OCI-LY7 (cell line): ENCODE data around the gene DCHS1. TPM values are rescaled to one million over a fixed set of nuclear protein-coding genes. Genes with fewer than 3 reads are reported as not detected.

Experiments
- BruUV-seq: library from RNA; stranded (reverse); fragments of 400-500 nt; replicated peaks from 2 replicates; lab custom pipeline; 2021; lab: Mats Ljungman, UMichigan
- CTCF ChIA-PET: fragments of 300-600 bp; sonication (Branson Sonifier 250); formaldehyde crosslinking; loops from one replicate; lab custom pipeline; 2022; ENCODE audit warnings: antibody characterized with exemption; ENCODE audit not compliant: unreplicated experiment; lab: Charles Lee
- POLR2A ChIA-PET: fragments of 300-600 bp; sonication (Branson Sonifier 250); formaldehyde crosslinking; loops from one replicate; lab custom pipeline; 2022; ENCODE audit warnings: antibody characterized with exemption; lab: Charles Lee
- DNase-seq: peaks from one replicate; pipeline ENCODE4 v3.0.0-alpha.2; 2015; ENCODE audit warnings: low spot score
- H2AFZ ChIP-seq: fragments of 200-600 bp; sonication (generic), shearing (Covaris generic); 2 replicates; pipeline ENCODE4 v1.6.1; 2014; ENCODE audit warnings: mild to moderate bottlenecking, antibody characterized with exemption, low read length, moderate library complexity
- H3K27ac ChIP-seq: fragments of 200-600 bp; sonication (generic); 2 replicates; pipeline ENCODE4 v1.5.1; 2014; ENCODE audit warnings: mixed run types, low read depth, mild to moderate bottlenecking, moderate library complexity, low read length, inconsistent platforms; ENCODE audit not compliant: poor library complexity, severe bottlenecking
- H3K36me3 ChIP-seq: fragments of 200-600 bp; sonication (generic); 2 replicates; pipeline ENCODE4 v1.6.1; 2014; ENCODE audit warnings: mild to moderate bottlenecking, antibody characterized with exemption, low read length, moderate library complexity, mixed read lengths; ENCODE audit not compliant: insufficient read depth
- H3K4me1 ChIP-seq: fragments of 200-600 bp; sonication (generic); 2 replicates; pipeline ENCODE4 v1.5.1; 2014; ENCODE audit warnings: mild to moderate bottlenecking, low read length; ENCODE audit not compliant: insufficient read depth, poor library complexity, severe bottlenecking
- H3K4me2 ChIP-seq: fragments of 200-600 bp; sonication (generic); 2 replicates; pipeline ENCODE4 v1.6.1; 2014; ENCODE audit warnings: mild to moderate bottlenecking, low read length
- H3K4me3 ChIP-seq: fragments of 200-600 bp; sonication (generic); 2 replicates; pipeline ENCODE4 v1.5.1; 2014; ENCODE audit warnings: mild to moderate bottlenecking, low read depth, low read length; ENCODE audit not compliant: poor library complexity, severe bottlenecking
- H3K79me2 ChIP-seq: fragments of 200-600 bp; sonication (generic); 2 replicates; pipeline ENCODE4 v1.6.1; 2016; ENCODE audit warnings: low read depth, mild to moderate bottlenecking, low read length, moderate library complexity, mixed read lengths; ENCODE audit not compliant: insufficient read depth
- H3K9me2 ChIP-seq: fragments of 200-600 bp; sonication (generic); 2 replicates; pipeline ENCODE4 v1.6.1; 2016; ENCODE audit warnings: mild to moderate bottlenecking, low read length, mixed read lengths; ENCODE audit not compliant: insufficient read depth
- H3K9me3 ChIP-seq: fragments of 200-600 bp; sonication (generic); 2 replicates; pipeline ENCODE4 v1.6.1; 2014; ENCODE audit warnings: mild to moderate bottlenecking, mixed run types, low read length, mixed read lengths
- H4K20me1 ChIP-seq: fragments of 200-600 bp; sonication (generic); 2 replicates; pipeline ENCODE4 v1.6.1; 2014; ENCODE audit warnings: mild to moderate bottlenecking, antibody characterized with exemption, low read length, moderate library complexity, mixed read lengths; ENCODE audit not compliant: insufficient read depth
- EZH2phosphoT487 ChIP-seq: fragments of 200-600 bp; sonication (generic); IDR thresholded peaks from 2 replicates; pipeline ENCODE4 v1.6.1; 2018; ENCODE audit warnings: low read depth, borderline replicate concordance, mild to moderate bottlenecking, mixed run types, antibody characterized with exemption, low read length, moderate library complexity, mixed read lengths
- intact Hi-C: fragments of 100-400 bp; cut with micrococcal nuclease; formaldehyde crosslinking; loops from one replicate; pipeline ENCODE4 v1.10.0; 2022; ENCODE audit not compliant: unreplicated experiment
- total RNA-seq, 2 experiments: library from RNA; depleted of rRNA in 1 of 2; stranded (reverse); fragments of >200 nt in 1 of 2; shearing (Covaris generic) in 1 of 2; gene quantifications; 2 replicates each; pipeline ENCODE4 v1.2.3, GENCODE V29; 2014 to 2022
- TF ChIP-seq, protein P1 (sequence below): fragments of 200-600 bp; sonication (generic); conservative IDR thresholded peaks from 2 replicates; pipeline ENCODE4 v1.5.1; 2014; ENCODE audit warnings: mild to moderate bottlenecking, antibody characterized with exemption, low read length, moderate library complexity, mixed read lengths

Gene DCHS1
- total RNA-seq, 2 experiments from 2014 or later: 0.67 to 1.1 TPM

DNA sequence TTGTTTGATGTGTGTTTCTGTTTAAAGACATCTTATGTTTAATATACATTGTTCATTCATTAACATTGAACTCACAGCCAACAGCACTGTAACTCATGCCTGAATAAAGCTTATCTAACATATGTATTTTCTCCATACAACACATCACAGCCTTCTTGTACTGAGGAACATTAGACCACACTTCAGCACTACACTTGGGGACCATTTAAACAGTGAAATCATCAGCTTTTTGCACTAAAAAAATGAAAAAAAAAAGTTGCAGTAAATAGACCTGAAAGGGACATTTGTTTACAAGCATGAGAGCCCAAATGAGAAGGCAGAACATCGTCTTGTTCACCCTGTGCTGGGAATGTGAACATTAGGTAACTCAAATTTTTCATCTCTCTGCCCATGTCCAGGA, 21.1 kb downstream of the DCHS1 start:
- TF ChIP-seq, protein P1, sequence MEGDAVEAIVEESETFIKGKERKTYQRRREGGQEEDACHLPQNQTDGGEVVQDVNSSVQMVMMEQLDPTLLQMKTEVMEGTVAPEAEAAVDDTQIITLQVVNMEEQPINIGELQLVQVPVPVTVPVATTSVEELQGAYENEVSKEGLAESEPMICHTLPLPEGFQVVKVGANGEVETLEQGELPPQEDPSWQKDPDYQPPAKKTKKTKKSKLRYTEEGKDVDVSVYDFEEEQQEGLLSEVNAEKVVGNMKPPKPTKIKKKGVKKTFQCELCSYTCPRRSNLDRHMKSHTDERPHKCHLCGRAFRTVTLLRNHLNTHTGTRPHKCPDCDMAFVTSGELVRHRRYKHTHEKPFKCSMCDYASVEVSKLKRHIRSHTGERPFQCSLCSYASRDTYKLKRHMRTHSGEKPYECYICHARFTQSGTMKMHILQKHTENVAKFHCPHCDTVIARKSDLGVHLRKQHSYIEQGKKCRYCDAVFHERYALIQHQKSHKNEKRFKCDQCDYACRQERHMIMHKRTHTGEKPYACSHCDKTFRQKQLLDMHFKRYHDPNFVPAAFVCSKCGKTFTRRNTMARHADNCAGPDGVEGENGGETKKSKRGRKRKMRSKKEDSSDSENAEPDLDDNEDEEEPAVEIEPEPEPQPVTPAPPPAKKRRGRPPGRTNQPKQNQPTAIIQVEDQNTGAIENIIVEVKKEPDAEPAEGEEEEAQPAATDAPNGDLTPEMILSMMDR: no peak
- TF ChIP-seq EZH2phosphoT487: no peak
- POLR2A ChIA-PET: interaction anchor here (1.3 kb wide), 1 partner anchor 15 kb away, joined by 3 read pairs; no protein-coding TSS in a partner anchor
- no peak overlapping the region for H2AFZ ChIP-seq

DNA sequence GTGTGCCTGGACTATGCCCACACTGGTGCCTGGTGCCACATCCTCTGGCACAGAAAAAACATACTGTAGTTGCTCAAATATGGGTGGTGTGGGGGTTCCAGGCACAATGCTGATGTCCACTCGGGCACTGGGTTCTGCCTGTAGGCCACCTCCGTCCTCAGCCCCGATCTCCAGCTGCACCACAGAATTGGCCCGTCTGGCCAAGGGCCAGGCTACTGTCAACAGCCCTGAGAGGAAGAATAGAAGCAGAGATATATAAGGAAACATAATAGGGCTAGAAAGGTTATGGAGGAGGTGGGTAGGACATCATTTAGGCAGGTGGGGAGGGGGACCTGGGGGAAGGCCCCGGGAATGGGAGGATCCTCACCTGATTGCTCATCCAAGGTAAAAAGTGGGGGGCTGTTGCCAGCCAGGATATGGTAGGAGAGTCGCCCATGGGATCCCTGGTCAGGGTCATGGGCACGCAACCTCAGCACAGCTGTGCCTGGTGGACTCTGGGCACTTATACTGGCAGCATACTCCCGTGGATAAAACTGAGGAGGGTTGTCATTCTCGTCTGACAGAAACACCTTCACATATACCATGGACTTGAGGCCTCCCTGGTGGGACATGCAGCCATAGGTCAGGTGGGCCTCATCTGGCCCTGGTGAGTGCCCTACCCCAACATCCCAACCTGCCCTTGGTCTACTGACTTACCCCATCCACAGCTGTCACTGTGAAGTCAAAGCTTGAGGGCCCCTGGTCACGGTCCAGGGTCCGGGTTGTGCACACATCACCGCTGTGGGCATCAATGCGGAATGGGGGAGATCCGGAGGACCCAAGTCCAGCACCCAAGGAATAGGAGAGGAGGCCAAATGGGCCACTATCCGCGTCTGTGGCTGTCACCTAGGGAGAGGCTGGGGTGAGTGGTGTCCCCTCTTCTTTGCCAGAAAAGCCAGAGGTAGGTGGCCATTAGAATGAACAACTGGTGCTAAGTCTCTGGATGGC, 21.9 kb downstream of the DCHS1 start:
- CTCF ChIA-PET: no interaction called here
- no peaks in the 10 kb centered on the region for H3K79me2 ChIP-seq
- H4K20me1 ChIP-seq: no peaks in the 10 kb centered on the region
- TF ChIP-seq EZH2phosphoT487: no peak
- TF ChIP-seq, protein P1: no peak
- no TSS peak for BruUV-seq
- no peak overlapping the region for H2AFZ ChIP-seq
- no peak overlapping the region for H3K4me2 ChIP-seq
- H3K4me3 ChIP-seq: no peak overlapping the region
- DNase-seq: no peak
- POLR2A ChIA-PET: interaction anchor here (1.3 kb wide), 1 partner anchor 16 kb away, joined by 3 read pairs; no protein-coding TSS in a partner anchor
- H3K36me3 ChIP-seq: no peaks in the 10 kb centered on the region
- H3K9me3 ChIP-seq: no peaks in the 10 kb centered on the region
- no peaks in the 10 kb centered on the region for H3K9me2 ChIP-seq
- intact Hi-C loops: no loop called here
- no peak overlapping the region for H3K27ac ChIP-seq
- no peaks in the 10 kb centered on the region for H3K4me1 ChIP-seq

More for the DNA sequence above, 21.1 kb downstream of the DCHS1 start:
- Histone ChIP-seq H3K4me2 (no peak overlapping the region), H3K79me2 (no peaks in the 10 kb centered on the region), H3K36me3 (no peaks in the 10 kb centered on the region), H4K20me1 (no peaks in the 10 kb centered on the region), H3K4me1 (no peaks in the 10 kb centered on the region), H3K4me3 (no peak overlapping the region), H3K9me3 (no peaks in the 10 kb centered on the region), H3K27ac (no peak overlapping the region), H3K9me2 (no peaks in the 10 kb centered on the region)
- intact Hi-C loops: no loop called here
- no TSS peak for BruUV-seq
- CTCF ChIA-PET: no interaction called here
- DNase-seq: no peak
